Lower leg skin (tissue), 3 donors: ENCODE results near the gene ZNF138.

Experiments
- CTCF ChIP-seq, 3 donors: fragments of 450-650 bp; IDR thresholded peaks; one replicate each; pipeline ENCODE4 v1.5.1; 2016; ENCODE audit warnings: antibody characterized with exemption in 3 of 3, mild to moderate bottlenecking in 3 of 3, moderate library complexity in 2 of 3
- POLR2A ChIP-seq, 2 donors: fragments of 450-650 bp; IDR thresholded peaks; one replicate each; pipeline ENCODE4 v1.6.1; 2016 to 2017; ENCODE audit warnings: antibody characterized with exemption in 2 of 2, mild to moderate bottlenecking in 1 of 2, moderate library complexity in 1 of 2

GRCh38 chr7:64875258-64875657 is 81.0 kb downstream of the ZNF138 start:
- no peak for TF ChIP-seq CTCF (IDR thresholded peaks at IDR 0.05)
- no peak for TF ChIP-seq POLR2A (IDR thresholded peaks at IDR 0.05)
